H1 (cell line): ENCODE measurements around the gene PHKA1. TPM values are rescaled to one million over a fixed set of nuclear protein-coding genes. Genes with fewer than 3 reads are reported as not detected.

Experiments
- KDM5A ChIP-seq: fragments of 200-600 bp; IDR thresholded peaks from 2 replicates; pipeline ENCODE4 v1.7.1; 2012; ENCODE audit warnings: mild to moderate bottlenecking, low read length, inconsistent platforms, mixed read lengths
- MAX ChIP-seq: IDR thresholded peaks from 2 replicates; pipeline ENCODE4 v1.6.1; 2012; ENCODE audit warnings: inconsistent platforms
- polyA plus RNA-seq, 7 experiments: library from polyadenylated mRNA; depleted of rRNA in 3 of 7; stranded (reverse) in 5 of 7; unstranded in 2 of 7; fragments of >200 nt in 5 of 7; fragments of 200-250 nt in 2 of 7; gene quantifications; 1 replicate in 5 of 7; 2 replicates in 1 of 7; 4 replicates in 1 of 7; pipeline versions ENCODE4 v1.2.1 to v1.2.3, GENCODE V29; 2011 to 2013; ENCODE audit warnings: missing spikeins in 2 of 7, mixed read lengths in 2 of 7
- total RNA-seq: library from RNA; stranded (reverse); fragmentation: NEBNext Ultra II Directional; extraction: Animal tissue kit (Norgen Biotek cat#: 25700); gene quantifications from 2 replicates; pipeline ENCODE4 v1.2.1, GENCODE V29; 2021

PHKA1 gene
- total and polyA plus RNA-seq, 2 of the 8 experiments (the other 6 are each of a cell fraction or from before 2014, with no cell fraction given), result 4.2 to 7.2 TPM

- TF ChIP-seq MAX (no peak), KDM5A (no peak)
These were observed 62.0 kb downstream of the PHKA1 start (continued) for GRCh38 chrX:72652082-72652481.
